Activated B cell treated with CpG ODN at 0.5 μM for 24 hours (primary cell): ENCODE results near the gene KLC3. TPM values are rescaled to one million over a fixed set of nuclear protein-coding genes. Genes with fewer than 3 reads are reported as not detected.
"Not testable (repeated sequence)": the region's sequence is repeated elsewhere in the genome, so short reads cannot be mapped to it uniquely, and the experiment has no call there.

Source experiments
- ATAC-seq: fragments of 200-7000 bp; cut with Tn5 transposase; one replicate; pipeline ENCODE4 v1.10.0; 2021; ENCODE audit warnings: low read depth, mild to moderate bottlenecking, moderate library complexity
- CTCF ChIA-PET: fragments of 350-600 bp; sonication (Branson Sonifier 250); formaldehyde crosslinking; loops from one replicate; lab custom pipeline; 2021; ENCODE audit warnings: antibody characterized with exemption; lab: Charles Lee
- POLR2A ChIA-PET: fragments of 350-600 bp; sonication (Branson Sonifier 250); formaldehyde crosslinking; loops from one replicate; lab custom pipeline; 2021; ENCODE audit warnings: antibody characterized with exemption; lab: Charles Lee
- DNase-seq: peaks from one replicate; pipeline ENCODE4 v3.0.0; 2022
- H3K27ac Mint-ChIP-seq: one replicate; pipeline ENCODE4 v1.8.0; 2020; ENCODE audit warnings: mixed read lengths
- H3K27me3 Mint-ChIP-seq: one replicate; pipeline ENCODE4 v1.8.0; 2021; ENCODE audit warnings: mixed read lengths
- H3K36me3 Mint-ChIP-seq: one replicate; pipeline ENCODE4 v1.8.0; 2021; ENCODE audit warnings: low read depth, mixed read lengths
- H3K4me1 Mint-ChIP-seq: one replicate; pipeline ENCODE4 v1.8.0; 2021; ENCODE audit warnings: mixed read lengths
- H3K4me3 Mint-ChIP-seq: one replicate; pipeline ENCODE4 v1.8.0; 2020; ENCODE audit warnings: mild to moderate bottlenecking, mixed read lengths
- H3K9me3 Mint-ChIP-seq: one replicate; pipeline ENCODE4 v1.8.0; 2020; ENCODE audit warnings: mixed read lengths
- CTCF ChIP-seq: fragments of 200-600 bp; IDR thresholded peaks from one replicate; pipeline ENCODE4 v1.8.0; 2022; ENCODE audit warnings: antibody characterized with exemption, mild to moderate bottlenecking
- intact Hi-C: fragments of 100-400 bp; cut with micrococcal nuclease; formaldehyde crosslinking; loops from one replicate; pipeline ENCODE4 v1.15.1; 2024
- total RNA-seq: library from RNA; stranded (reverse); gene quantifications from 2 replicates; pipeline ENCODE4 v1.2.3, GENCODE V29; 2022

Gene KLC3
- total RNA-seq, 1 donor from 2014 or later, result not detected

GRCh38 chr19:45323671-45324081 is 16.9 kb upstream of the KLC3 start:
- no peak for TF ChIP-seq CTCF
- H3K36me3 Mint-ChIP-seq, result no peaks in the 10 kb centered on the region
- peaks cover 29% of the 10 kb centered on the region for H3K27me3 Mint-ChIP-seq
- ATAC-seq, result no peak
- ChIA-PET CTCF (no interaction called here), POLR2A (no interaction called here)
- no peaks in the 10 kb centered on the region for H3K9me3 Mint-ChIP-seq
- H3K27ac Mint-ChIP-seq, result no peak overlapping the region
- peaks cover 2% of the 10 kb centered on the region for H3K4me1 Mint-ChIP-seq
- H3K4me3 Mint-ChIP-seq, result no peak overlapping the region
- DNase-seq, result no peak
- intact Hi-C loops, result no loop called here

GRCh38 chr19:45324349-45324907 is 16.1 kb upstream of the KLC3 start:
- ChIA-PET POLR2A (no interaction called here), CTCF (no interaction called here)
- Mint-ChIP-seq H3K36me3 (no peaks in the 10 kb centered on the region), H3K4me3 (no peak overlapping the region), H3K4me1 (peaks cover 2% of the 10 kb centered on the region), H3K9me3 (no peaks in the 10 kb centered on the region), H3K27ac (no peak overlapping the region), H3K27me3 (peaks cover 32% of the 10 kb centered on the region)
- DNase-seq (no peak), ATAC-seq (no peak)
- intact Hi-C loops, result no loop called here
- TF ChIP-seq CTCF, result no peak

GRCh38 chr19:45327404-45328143 is 13.0 kb upstream of the KLC3 start:
- ChIA-PET POLR2A (no interaction called here), CTCF (interaction anchor here (0.6 kb wide), 1 partner anchor 1965 kb away, joined by 3 read pairs; no protein-coding TSS in a partner anchor)
- intact Hi-C loops, result no loop called here
- Mint-ChIP-seq H3K36me3 (no peaks in the 10 kb centered on the region), H3K4me3 (no peak overlapping the region), H3K4me1 (peaks cover 2% of the 10 kb centered on the region), H3K9me3 (no peaks in the 10 kb centered on the region), H3K27ac (no peak overlapping the region), H3K27me3 (peaks cover 22% of the 10 kb centered on the region)
- DNase-seq, result no peak
- TF ChIP-seq CTCF, result no peak
- ATAC-seq, result no peak

GRCh38 chr19:45331411-45331810 is 9.1 kb upstream of the KLC3 start:
- intact Hi-C loops, result no loop called here
- no peaks in the 10 kb centered on the region for H3K9me3 Mint-ChIP-seq
- DNase-seq (no peak), ATAC-seq (no peak)
- H3K4me1 Mint-ChIP-seq, result peaks cover under 1% of the 10 kb centered on the region
- CTCF ChIA-PET, result no interaction called here
- H3K27me3 Mint-ChIP-seq, result peaks cover 11% of the 10 kb centered on the region
- TF ChIP-seq CTCF, result no peak
- H3K27ac Mint-ChIP-seq, result no peak overlapping the region
- H3K36me3 Mint-ChIP-seq, result no peaks in the 10 kb centered on the region
- POLR2A ChIA-PET, result no interaction called here
- no peak overlapping the region for H3K4me3 Mint-ChIP-seq

- ChIA-PET POLR2A (interaction anchor here (0.6 kb wide), 1 partner anchor 15 kb away, joined by 4 read pairs; no protein-coding TSS in a partner anchor), CTCF (interaction anchor here (0.6 kb wide), 1 partner anchor 68 kb away, joined by 4 read pairs; no protein-coding TSS in a partner anchor)
- no peak for TF ChIP-seq CTCF
- Mint-ChIP-seq H3K36me3 (no peaks in the 10 kb centered on the region), H3K4me1 (peaks cover 3% of the 10 kb centered on the region), H3K9me3 (no peaks in the 10 kb centered on the region), H3K27ac (no peak overlapping the region), H3K27me3 (peaks cover 9% of the 10 kb centered on the region), H3K4me3 (no peak overlapping the region)
- DNase-seq, result no peak
- intact Hi-C loops, result no loop called here
- no peak for ATAC-seq
These were observed 6.8 kb upstream of the KLC3 start for GRCh38 chr19:45333609-45334303.

GRCh38 chr19:45334881-45335280 is 5.7 kb upstream of the KLC3 start:
- H3K36me3 Mint-ChIP-seq, H3K9me3 Mint-ChIP-seq, intact Hi-C loops, ATAC-seq, POLR2A ChIA-PET, H3K4me3 Mint-ChIP-seq, H3K4me1 Mint-ChIP-seq, DNase-seq, H3K27ac Mint-ChIP-seq: not testable (repeated sequence)
- peaks cover 10% of the 10 kb centered on the region for H3K27me3 Mint-ChIP-seq
- CTCF ChIA-PET, result interaction anchor here (0.7 kb wide), 1 partner anchor 209 kb away, joined by 3 read pairs; no protein-coding TSS in a partner anchor
